Mesothelial cell of epicardium (in vitro differentiated cells): ENCODE data around the gene LIMCH1. TPM values are rescaled to one million over a fixed set of nuclear protein-coding genes. Genes with fewer than 3 reads are reported as not detected.

Experiments used
- DNase-seq, 2 experiments: peaks; one replicate each; pipeline ENCODE4 v3.0.0; 2021; ENCODE audit warnings: low spot score in 2 of 2; ENCODE audit not compliant: unreplicated experiment in 2 of 2
- H3K27ac Mint-ChIP-seq: 2 replicates; pipeline ENCODE4 v1.8.0; 2021; ENCODE audit warnings: mixed read lengths
- H3K27me3 Mint-ChIP-seq: 2 replicates; pipeline ENCODE4 v1.8.0; 2021; ENCODE audit warnings: low read depth, mixed read lengths
- H3K36me3 Mint-ChIP-seq: 2 replicates; pipeline ENCODE4 v1.8.0; 2021; ENCODE audit warnings: mixed read lengths
- H3K4me1 Mint-ChIP-seq: 2 replicates; pipeline ENCODE4 v1.8.0; 2021; ENCODE audit warnings: mixed read lengths
- H3K4me3 Mint-ChIP-seq: 2 replicates; pipeline ENCODE4 v1.8.0; 2021; ENCODE audit warnings: mild to moderate bottlenecking, moderate library complexity, mixed read lengths
- H3K9me3 Mint-ChIP-seq: 2 replicates; pipeline ENCODE4 v1.8.0; 2021; ENCODE audit warnings: mixed read lengths
- total RNA-seq: library from RNA; stranded (reverse); gene quantifications from 3 replicates; pipeline ENCODE4 v1.2.1, GENCODE V29; 2021
- TF ChIP-seq, protein P1 (sequence below): fragments of 200-600 bp; sonication (generic); IDR thresholded peaks from one replicate; pipeline ENCODE4 v1.5.0; 2021; ENCODE audit warnings: antibody characterized with exemption; ENCODE audit not compliant: unreplicated experiment

LIMCH1 gene
- total RNA-seq, 1 donor from 2014 or later, result 66.8 TPM

DNA sequence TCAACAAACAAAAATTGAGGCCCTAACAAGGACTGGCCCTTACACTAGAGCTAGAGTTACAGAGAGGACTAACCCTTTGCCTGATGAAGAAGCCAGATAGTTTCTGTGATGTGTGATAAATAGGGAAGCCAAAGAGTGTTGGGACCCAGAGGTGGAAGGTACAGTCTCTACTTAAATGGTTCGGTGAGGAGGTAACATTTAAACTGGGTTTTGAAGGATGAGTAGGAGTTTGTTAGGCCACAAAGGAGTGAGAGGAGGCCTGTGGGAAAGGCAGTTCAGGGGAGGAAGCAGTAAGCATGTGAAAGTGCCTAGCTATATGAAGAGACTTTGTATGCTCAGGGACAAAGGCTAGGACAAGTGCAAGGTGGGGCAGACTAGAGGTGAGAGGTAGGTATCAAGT lies 23.8 kb upstream of the LIMCH1 start:
- no peak overlapping the region for H3K27ac Mint-ChIP-seq
- H3K27me3 Mint-ChIP-seq, result no peaks in the 10 kb centered on the region
- peaks cover 4% of the 10 kb centered on the region for H3K9me3 Mint-ChIP-seq
- no peaks in the 10 kb centered on the region for H3K4me1 Mint-ChIP-seq
- H3K4me3 Mint-ChIP-seq, result no peak overlapping the region
- peaks cover 5% of the 10 kb centered on the region for H3K36me3 Mint-ChIP-seq
- TF ChIP-seq, protein P1, sequence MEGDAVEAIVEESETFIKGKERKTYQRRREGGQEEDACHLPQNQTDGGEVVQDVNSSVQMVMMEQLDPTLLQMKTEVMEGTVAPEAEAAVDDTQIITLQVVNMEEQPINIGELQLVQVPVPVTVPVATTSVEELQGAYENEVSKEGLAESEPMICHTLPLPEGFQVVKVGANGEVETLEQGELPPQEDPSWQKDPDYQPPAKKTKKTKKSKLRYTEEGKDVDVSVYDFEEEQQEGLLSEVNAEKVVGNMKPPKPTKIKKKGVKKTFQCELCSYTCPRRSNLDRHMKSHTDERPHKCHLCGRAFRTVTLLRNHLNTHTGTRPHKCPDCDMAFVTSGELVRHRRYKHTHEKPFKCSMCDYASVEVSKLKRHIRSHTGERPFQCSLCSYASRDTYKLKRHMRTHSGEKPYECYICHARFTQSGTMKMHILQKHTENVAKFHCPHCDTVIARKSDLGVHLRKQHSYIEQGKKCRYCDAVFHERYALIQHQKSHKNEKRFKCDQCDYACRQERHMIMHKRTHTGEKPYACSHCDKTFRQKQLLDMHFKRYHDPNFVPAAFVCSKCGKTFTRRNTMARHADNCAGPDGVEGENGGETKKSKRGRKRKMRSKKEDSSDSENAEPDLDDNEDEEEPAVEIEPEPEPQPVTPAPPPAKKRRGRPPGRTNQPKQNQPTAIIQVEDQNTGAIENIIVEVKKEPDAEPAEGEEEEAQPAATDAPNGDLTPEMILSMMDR, result no peak
- no peak for DNase-seq

DNA sequence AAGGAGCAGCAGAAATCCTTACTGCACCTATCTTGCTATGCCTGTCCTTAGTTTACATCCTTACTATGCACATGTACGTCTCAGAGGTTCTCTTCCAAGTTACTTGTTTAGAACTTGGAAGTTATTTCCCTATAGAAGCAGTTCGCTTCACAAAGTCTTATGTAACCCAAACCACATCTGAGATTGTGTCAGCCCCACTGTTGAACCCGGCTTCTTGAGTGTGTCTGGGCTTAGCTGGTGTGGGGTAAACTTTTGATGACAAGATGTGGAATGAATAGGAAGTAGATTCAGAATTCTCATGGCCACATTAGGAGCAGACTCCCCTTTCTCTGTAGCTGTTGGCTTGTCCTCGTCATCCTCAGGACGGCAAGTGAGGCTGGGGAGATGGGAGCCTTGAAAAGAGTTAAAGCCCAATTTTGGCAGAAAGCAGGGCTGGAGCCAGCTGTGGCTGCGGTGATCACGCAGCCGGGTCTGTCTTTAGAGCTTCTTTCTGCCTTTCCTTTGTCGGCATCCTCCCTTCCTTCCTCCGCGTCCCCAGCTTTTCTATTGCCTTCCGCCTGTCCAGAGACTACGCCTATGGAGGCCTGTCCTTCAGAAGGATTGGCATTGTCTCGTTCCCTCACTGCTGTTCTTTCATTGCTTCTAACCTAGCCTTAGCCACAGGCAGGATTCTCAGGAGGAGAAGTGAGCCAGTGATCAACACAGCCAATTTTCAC lies 23.0 kb upstream of the LIMCH1 start:
- no peak overlapping the region for H3K27ac Mint-ChIP-seq

DNA sequence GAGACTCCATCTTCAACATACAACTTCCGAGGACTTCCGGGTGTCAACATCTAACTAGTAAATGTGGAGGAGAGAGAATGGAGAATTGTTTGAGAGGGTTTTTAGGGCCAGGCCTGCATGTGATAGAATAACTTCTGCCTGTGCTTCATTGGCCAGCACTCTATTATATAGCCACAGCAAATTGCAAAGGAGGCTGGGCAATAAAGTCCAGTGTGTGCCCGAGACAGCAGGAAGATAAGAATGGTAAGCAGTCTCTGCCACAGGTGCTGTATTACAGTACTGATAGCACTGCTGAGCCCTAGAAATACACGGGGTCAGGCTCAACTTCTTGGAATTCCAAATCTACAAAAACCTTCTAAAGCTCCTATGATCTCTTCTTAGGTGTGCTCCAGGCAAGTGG lies 20.8 kb upstream of the LIMCH1 start:
- H3K36me3 Mint-ChIP-seq, result no peaks in the 10 kb centered on the region
- H3K4me3 Mint-ChIP-seq, result no peak overlapping the region
- no peak for DNase-seq
- no peaks in the 10 kb centered on the region for H3K4me1 Mint-ChIP-seq
- TF ChIP-seq, protein P1, result no peak
- no peaks in the 10 kb centered on the region for H3K27me3 Mint-ChIP-seq
- peaks cover 4% of the 10 kb centered on the region for H3K9me3 Mint-ChIP-seq
- H3K27ac Mint-ChIP-seq, result no peak overlapping the region

More for the DNA sequence above, 23.0 kb upstream of the LIMCH1 start:
- no peak for DNase-seq
- H3K36me3 Mint-ChIP-seq, result peaks cover 5% of the 10 kb centered on the region
- H3K27me3 Mint-ChIP-seq, result no peaks in the 10 kb centered on the region
- no peaks in the 10 kb centered on the region for H3K4me1 Mint-ChIP-seq
- TF ChIP-seq, protein P1, result no peak
- no peak overlapping the region for H3K4me3 Mint-ChIP-seq
- peaks cover 4% of the 10 kb centered on the region for H3K9me3 Mint-ChIP-seq

DNA sequence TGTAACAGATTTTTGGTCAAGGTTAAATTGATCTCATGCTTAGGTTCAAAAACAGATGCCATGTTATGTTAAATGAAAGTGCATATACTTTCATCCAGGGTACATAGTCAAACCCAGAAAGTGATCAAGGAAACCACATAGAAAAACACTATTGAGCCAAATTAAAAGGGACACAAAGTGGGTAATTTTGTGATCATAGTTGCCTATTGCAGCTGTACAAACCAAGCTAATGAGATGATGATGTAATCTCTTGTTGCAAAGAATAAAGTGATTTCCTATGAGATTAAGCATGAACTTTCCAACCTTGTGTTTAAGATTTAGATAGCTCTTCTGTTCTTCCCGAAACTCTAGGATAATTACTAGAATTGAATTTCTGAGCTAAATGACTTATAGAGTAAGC lies 20.2 kb upstream of the LIMCH1 start:
- no peak for DNase-seq
- H3K36me3 Mint-ChIP-seq, result no peaks in the 10 kb centered on the region

DNA sequence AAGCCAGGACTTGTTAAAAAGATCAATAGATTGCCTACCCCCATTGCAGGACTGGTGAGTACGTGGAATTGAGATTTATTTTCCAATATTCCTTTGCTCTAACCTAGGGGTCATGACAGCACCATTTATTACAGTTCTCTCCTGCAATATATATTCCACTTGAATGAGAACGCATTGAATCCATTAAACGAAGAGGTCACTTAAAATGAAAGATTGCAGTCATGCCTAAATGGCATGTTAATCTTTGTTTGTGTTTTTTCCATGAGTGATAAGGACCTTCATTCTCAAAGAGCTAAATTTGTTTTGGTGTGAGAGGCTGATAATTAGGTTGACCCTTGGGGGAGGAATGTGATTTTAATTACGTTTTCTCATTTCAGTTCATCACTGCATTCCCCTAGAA lies 13.5 kb upstream of the LIMCH1 start:
- Mint-ChIP-seq H3K27me3 (no peaks in the 10 kb centered on the region), H3K27ac (peak overlapping the region; percentile 83), H3K9me3 (peaks cover 3% of the 10 kb centered on the region), H3K4me1 (peaks cover 40% of the 10 kb centered on the region), H3K36me3 (peaks cover 5% of the 10 kb centered on the region), H3K4me3 (peak overlapping the region; percentile 7)
- TF ChIP-seq, protein P1, result no peak
- no peak for DNase-seq

More for the DNA sequence above, 20.2 kb upstream of the LIMCH1 start:
- Mint-ChIP-seq H3K4me3 (no peak overlapping the region), H3K4me1 (no peaks in the 10 kb centered on the region), H3K9me3 (peaks cover 4% of the 10 kb centered on the region), H3K27me3 (no peaks in the 10 kb centered on the region), H3K27ac (no peak overlapping the region)
- TF ChIP-seq, protein P1, result no peak
